HG02840 (cell line): ENCODE data around the gene BRSK2.
"Not testable (repeated sequence)": the region's sequence is repeated elsewhere in the genome, so short reads cannot be mapped to it uniquely, and the experiment has no call there.

ENCODE experiments used
- ATAC-seq: cut with Tn5 transposase; IDR thresholded peaks from one replicate; pipeline ENCODE4 v1.9.1; 2021; ENCODE audit warnings: mild to moderate bottlenecking, moderate library complexity, moderate number of reproducible peaks; ENCODE audit not compliant: unreplicated experiment, low FRiP score

Gene BRSK2

DNA sequence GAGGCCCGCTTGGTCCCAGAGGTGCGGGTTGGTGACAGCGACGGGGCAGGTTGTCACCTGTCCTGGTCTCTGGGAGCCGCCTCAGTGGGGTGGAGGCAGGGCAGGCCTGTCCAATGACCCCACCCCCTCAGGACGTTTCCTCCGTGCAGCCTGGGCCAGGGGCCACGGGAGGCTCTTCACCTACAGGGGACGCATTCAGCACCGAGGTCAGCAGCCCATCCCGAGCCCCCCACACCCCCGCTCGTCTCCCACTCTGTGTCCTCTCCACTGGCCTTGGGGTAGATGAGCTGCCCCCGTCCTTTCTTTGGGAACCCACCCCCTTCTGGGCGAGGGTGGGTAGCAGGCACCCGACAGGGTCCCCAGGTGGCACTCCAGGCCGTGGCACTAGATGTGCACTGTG is 35.7 kb downstream of the BRSK2 start:
- ATAC-seq, result no peak

DNA sequence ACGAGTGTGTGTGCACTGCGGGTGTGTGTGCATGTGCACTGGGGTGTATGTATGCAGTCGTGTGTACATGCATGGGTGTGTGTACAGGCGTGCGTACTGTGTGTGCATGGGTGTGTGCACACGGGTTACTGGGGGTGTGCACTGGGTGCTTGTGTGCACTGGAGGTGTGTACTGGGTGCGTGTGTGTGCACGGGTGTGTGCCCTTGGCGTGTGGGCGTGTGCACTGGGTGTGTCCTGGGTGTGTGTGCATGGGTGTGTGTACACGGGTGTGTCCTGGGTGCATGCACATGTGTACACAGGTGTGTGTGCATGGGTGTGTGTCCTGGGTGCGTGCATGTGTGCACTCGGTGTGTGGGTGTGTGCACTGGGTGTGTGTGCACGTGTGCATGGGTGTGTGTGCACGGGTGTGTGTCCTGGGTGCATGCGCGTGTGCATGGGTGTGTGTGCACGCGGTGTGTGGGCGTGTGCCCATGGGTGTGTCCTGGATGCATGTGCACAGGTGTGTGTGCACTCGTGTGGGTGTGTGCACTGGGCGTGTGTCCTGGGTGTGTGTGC is 39.1 kb downstream of the BRSK2 start:
- ATAC-seq, result no peak

DNA sequence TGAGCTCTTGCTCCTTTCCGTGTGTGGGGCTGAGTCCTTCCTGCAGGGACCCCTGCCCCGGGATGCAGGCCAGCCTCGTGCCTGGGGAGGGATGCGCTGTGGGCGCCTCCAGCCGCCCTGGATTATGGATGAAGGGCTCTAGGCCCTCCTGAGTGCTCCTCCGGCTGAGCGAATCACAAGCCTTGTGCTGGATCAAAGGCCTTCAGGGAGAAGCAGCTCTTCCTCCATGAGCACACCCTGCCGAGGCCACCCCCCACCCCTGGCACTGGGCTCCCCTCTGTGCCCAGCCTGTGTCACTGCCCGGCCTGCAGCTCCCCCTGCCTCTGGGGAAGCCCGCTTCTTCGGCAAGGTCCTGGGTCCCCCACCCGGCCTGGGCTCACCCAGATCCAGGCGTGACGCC is 43.8 kb downstream of the BRSK2 start:
- no peak for ATAC-seq

DNA sequence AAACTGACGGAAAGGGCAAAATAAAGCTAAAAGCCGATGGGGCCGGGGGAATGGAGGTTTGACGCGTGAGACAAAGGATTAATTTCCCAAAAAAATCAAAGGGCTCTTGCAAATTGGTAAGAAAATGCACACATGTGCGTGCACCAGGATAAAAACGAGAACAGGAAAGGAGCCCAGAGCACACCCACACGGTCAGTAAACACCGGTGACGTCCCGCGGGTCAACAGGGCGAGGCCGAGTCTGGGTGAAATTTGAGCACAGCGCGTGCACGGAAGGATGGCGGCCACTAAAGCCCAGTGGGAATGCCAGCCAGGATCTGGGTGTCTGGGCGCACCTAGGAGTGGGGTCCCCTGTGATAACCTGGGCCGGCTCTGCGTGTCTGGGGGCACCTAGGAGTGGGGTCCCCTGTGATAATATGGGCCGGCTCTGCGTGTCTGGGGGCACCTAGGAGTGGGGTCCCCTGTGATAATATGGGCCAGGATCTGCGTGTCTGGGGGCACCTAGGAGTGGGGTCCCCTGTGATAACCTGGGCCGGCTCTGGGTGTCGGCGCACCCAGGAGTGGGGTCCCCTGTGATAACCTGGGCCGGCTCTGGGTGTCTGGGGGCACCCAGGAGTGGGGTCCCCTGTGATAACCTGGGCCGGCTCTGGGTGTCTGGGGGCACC is 44.4 kb downstream of the BRSK2 start:
- no peak for ATAC-seq

DNA sequence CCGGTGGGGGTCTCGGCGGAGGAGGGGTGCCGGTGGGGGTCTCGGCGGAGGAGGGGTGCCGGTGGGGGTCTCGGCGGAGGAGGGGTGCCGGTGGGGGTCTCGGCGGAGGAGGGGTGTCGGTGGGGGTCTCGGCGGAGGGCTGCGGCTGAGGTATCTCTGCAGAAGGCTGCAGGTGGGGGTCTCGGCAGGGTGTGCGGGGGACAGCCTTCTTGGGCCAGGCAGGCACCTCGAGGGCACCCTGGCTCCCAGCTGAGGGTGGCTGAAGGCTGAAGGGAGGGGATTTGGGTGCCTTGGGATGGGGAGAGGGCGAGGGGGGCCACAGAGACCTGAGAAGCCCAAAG is 45.7 kb downstream of the BRSK2 start:
- ATAC-seq, result not testable (repeated sequence)

DNA sequence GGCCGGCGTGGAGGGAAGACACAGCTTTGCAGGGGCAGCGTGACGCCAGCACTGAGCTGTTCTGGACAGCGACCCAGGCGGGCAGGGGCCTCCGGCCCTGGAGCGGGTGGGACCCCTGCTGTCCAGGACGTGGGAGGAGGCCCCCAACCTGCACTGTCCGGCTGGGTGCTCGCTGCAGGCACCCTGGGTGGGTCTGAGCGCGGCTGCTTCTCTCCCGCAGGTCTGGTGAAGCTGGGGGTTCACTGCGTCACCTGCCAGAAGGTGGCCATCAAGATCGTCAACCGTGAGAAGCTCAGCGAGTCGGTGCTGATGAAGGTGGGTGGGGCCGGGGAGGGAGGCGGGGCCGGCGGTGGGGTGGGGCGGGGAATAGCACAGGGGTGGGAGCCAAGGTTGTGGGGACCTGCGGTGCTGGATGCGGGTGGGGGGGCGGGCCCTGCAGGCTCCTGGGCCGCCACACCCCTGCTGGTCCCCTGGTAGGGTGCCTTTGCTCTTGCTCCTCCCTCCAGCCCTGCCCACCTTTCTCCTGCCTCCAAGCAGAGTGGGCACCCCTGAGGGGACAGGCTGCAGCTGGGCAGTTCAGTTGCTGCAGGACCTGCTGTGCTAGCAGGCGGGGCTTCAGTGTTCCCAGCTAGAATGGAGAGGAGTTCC is 46.2 kb downstream of the BRSK2 start:
- no peak for ATAC-seq

DNA sequence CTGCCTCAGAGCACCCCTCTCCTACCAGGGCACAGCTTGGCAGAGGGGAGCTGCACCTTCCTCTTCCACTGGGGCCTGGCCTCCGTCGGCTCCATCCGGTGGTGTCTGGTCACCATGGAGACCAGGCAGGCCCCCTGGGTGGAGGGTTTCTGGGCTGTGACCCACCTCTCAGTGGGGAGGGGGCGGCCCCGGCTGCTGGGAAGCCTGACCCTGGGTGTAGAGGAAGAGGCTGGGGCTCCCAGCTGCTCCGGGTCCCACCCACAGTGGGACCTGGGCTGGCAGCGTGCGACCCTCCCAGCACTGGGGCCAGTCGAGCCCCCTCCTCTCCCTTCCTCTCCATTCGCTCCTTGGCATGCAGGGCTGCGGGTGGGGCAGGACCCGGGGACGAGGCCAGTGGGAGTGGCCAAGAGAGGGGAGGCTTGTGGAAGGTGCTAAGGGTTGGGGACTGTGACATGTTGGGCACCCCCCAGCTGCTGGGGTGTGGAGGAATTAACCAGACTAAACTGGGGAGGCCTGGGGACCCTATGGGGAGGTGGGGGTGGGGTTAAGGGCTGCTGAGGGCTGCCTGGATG is 46.8 kb downstream of the BRSK2 start:
- ATAC-seq, result no peak

DNA sequence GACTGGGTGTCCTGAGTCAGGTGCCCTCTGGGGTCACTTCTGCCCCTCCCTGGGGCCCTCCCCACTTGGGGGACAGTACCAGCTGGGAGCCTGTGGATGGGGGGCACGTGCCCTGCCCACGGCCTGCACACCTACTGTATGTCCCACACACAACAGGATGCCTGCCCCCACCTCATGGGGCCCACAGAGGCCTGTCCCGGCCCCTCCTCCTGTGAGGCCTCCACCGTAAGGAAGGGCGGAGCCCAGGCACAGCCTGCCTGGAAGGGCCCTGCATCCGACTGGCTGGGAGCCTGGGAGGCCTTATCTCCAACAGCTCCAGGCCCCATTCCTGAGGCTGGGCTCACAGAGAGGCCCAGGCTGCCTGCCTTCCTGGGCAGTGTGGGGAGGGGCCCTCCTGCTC is 47.8 kb downstream of the BRSK2 start:
- no peak for ATAC-seq

DNA sequence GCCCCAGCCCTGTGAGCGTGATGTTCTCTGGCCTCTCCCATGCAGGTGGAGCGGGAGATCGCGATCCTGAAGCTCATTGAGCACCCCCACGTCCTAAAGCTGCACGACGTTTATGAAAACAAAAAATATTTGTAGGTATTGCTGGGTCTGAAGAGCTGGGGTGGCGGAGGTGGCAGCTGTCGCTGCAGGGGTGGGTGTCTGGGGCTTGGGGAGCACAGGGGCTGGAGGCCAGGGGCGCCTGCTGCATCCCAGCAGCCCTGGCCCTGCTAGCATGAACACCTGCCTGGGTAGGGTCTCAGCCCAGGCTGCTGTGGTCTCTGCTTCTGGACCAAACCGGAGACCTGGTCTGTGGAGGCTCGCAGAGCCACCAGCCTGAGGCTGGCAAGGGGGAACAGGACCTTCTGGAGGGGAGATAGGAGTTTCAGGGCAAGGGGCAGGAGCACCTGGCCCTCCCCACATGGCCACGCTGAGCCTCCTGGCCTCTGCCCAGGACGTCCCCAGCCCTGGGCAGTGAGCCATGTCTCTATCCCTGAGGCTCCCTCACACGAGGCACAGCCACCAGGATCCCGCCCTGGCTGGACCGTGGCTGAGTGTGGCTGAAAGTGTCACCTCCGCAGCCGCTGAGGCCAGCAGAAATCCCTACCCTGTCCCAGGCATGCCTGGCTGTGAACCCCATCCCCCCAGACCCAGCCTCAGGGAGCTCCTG is 48.7 kb downstream of the BRSK2 start:
- no peak for ATAC-seq

DNA sequence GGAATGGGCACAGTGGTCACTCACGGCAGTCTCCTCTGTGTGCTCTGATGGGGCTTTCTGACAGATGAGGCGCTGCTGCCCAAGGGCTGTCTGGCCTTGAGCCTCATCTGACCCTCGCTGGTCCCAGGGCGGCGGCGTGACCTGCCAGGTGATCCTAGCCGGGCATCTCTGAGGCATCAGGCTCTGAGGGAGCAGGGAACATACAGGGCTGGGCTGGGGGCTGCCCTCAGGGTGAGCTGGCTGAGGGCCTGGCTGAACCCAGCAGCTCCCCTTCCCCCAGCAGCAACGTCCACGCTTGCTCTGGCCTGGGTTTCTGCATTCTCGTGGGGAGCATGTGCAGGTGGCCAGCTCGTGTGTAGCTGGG is 49.2 kb downstream of the BRSK2 start:
- no peak for ATAC-seq

DNA sequence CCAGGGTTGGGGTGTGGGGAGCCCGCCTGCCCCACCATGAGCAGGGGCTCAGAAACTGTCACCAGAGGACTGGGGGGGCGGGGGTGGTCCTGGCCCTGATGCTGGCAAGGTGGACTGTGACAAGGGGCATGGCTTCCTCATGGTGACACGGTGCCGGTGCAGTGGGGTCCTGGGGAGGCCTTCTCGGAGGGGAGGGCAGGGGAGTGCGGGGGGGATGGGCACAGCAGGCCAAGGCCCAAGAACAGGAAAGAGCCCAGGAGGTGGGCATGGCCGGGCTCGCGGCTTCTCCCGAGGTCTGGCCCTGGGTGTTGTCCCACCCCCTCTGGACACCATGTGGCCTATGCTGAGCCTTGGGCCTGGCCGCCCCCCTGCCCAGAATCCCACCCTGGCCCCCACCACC is 49.6 kb downstream of the BRSK2 start:
- no peak for ATAC-seq

DNA sequence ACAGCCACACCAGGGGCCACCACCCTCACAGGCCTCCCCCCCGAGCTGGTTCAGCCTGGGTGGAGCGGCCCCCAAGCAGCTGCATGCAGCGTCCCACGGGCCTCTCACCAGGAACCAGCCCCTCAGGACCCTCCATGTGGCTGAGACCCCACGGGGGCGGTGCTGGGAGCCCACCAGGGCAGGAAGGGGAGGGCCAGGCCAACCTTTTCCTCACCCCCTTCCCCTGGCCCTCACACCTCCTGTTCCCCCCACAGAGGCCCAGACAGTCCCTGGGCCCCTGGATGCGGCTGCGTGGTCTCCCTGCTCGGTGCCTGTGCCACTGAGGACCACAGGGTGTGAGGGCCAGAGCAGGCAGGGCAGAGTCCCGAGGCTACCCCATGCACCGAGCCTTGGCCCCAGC is 50.3 kb downstream of the BRSK2 start:
- no peak for ATAC-seq

DNA sequence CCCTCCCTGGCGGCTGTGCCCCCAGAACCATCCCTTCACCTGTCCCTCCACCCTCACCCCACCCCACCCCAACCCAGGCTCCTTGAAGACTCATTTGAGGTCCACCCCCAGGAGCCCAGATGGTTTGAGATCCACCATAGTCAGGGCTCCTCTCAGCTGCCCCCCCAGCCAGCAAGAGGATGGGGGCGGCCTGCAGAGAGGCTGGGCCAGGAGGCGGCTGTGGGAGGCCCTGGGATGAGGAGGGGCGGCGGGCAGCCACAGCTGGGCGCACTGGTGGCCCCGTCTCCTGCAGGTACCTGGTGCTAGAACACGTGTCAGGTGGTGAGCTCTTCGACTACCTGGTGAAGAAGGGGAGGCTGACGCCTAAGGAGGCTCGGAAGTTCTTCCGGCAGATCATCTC is 50.8 kb downstream of the BRSK2 start:
- no peak for ATAC-seq

DNA sequence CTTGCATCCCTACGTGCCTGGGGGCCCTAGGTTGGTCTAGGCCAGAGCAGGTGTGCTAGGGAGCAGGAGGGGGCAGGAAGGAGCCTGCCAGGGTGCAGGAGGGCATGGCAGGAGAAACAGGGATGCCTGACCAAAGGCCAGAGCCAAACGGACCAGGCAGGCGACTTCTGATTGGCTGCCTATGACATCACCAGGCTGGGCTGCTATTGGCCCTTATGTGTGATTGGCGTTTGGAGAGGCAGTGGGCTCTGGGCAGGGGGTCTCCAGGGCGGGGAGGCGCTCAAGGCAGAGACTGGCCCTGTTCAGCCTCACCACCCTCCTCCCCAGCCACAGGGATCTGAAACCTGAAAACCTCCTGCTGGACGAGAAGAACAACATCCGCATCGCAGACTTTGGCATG is 52.4 kb downstream of the BRSK2 start:
- ATAC-seq, result no peak

DNA sequence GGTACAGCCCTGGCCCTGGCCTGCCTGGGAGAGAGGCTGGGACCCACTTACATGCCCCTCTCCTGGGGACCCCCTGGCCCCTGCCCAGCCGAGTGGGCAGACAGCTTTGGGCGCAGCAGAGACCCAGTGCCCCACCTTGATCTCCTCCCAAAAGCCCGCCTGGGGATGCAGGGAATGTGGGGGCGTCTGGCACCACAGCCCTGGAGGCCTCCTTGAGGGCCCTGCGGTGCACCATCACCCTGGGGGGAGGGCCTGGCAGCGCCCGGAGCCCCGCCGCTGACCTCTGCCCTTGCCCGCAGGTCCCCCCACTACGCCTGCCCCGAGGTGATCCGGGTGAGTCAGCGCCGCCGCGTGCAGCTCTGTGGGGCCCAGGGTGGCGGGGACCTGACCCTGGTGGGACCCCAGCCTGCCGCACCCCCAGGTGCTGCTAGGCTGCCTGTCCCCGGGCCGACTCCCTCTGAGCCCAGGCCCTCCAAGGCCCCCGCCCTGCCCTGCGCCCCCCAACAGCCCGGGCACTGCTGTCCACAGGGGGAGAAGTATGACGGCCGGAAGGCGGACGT is 53.2 kb downstream of the BRSK2 start:
- no peak for ATAC-seq

DNA sequence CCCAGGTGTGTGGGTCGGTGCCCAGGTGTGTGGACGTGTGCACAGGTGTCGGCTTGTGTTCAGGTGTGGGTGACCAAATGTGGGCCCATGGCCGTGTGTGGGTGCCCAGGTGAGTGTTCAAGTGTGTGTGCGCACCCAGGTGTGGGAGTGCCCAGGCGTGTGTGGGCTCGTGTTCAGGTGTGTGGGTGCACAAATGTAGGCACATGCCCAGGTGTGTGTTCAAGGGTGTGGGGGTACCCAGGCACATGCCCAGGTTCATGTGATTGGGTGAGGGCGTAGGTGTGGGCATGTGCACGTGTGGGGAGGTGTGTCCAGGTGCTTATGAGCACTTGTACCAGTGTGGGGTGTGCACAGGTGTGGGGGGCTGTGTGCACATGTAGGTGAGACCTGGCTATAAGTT is 54.0 kb downstream of the BRSK2 start:
- no peak for ATAC-seq

DNA sequence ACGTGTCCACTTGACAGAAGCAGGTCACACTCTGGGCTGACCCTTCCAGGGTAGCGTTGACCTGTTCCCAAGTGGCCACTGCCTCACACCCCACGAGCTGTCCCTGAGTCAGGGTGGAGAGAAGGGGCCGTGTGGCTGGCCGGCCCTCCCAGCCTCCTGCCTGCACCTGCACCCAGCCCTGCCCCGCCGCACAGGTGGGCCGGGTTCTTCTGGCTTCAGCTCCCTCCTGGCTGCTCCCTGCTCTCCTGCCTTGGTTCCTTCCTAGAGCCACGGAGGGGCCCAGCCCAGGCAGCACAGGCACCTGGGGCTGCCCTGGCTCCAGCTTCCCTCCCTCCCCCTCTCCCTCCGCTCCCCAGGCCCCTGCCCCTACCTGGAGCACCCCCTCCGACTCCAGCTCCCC is 54.6 kb downstream of the BRSK2 start:
- ATAC-seq, result no peak

DNA sequence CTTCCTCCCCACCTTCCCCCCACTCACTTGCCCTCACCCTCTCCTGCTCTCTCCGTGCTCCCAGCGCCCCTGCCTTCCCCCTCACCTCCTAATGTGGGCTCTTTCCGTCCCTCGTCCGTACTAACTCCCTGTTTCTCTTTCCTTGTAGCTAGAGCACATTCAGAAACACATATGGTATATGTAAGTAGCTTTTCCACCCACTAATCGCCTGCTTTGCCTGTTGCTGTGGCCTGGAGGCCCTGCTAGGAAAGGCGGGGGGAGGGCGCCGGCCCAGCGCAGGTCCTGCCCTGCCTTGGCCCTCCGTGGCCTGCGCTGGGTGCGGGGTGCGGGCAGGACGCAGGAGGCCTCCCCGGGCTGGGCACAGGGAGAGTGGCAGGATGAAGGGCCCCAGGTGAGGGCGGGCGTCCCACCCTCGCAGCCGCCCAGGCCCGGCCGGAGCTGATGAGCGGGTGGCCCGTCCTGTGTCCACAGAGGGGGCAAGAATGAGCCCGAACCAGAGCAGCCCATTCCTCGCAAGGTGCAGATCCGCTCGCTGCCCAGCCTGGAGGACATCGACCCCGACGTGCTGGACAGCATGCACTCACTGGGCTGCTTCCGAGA is 55.2 kb downstream of the BRSK2 start:
- ATAC-seq, result no peak

DNA sequence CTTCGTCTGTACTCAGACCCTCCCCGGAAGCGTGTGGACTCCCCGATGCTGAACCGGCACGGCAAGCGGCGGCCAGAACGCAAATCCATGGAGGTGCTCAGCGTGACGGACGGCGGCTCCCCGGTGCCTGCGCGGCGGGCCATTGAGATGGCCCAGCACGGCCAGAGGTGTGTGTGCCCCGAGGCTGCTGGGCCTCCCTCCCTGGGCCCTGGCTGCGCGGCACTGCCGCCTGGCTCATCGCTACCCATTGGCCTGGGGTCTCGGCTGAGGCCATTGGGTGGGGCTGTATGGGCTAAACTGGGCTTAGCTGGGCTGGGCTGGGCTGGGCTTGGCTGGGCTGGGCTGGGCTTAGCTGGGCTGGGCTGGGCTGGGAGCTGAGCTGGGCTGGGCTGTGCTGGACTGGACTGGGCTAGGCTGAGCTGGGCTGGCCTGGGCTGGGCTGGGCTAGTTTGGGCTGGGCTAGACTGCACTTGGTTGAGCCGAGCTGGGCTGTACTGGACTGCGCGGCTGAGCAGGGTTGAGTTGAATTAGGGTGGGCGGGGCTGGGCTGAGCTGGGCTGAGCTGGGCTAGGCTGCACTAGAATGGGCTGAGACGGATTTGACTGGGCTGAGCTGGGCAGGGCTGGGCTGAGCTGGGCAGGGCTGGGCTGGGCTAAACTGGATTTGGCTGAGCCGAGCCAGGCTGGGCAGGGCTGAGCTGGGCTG is 56.2 kb downstream of the BRSK2 start:
- no peak for ATAC-seq

DNA sequence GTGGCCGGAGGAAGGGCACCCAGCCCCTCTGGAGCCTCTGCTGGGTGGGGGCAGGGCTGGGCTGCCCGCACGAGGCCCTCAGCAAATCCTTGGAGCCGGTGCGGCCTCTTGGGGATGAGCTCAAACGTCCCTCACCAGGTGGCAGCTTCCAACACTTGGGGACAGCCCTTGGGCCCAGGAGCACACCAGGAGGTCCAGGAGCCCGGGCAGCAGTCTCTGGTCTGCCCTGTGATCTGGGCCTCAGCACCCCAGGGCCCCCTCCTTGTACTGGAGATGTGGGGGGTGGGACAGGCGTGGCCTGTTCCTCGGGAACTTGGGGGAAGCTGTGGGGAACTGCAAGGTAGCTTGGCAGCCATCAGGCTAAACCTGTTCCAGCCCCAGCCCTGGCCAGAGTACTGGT is 56.9 kb downstream of the BRSK2 start:
- ATAC-seq, result no peak
